SK-N-SH (cell line): ENCODE measurements around the gene ZNF541. TPM values are rescaled to one million over a fixed set of nuclear protein-coding genes. Genes with fewer than 3 reads are reported as not detected.

Source experiments
- CTCF ChIA-PET: fragments of 300-600, 350-600 bp; formaldehyde crosslinking; extraction: SDS; loops from one replicate; lab custom pipeline; 2021; lab: Yijun Ruan, JAX
- POLR2A ChIA-PET: fragments of 350-600 bp; sonication (Branson Sonifier 250); formaldehyde crosslinking; extraction: SDS; loops from one replicate; lab custom pipeline; 2020; ENCODE audit warnings: antibody characterized with exemption, inconsistent platforms; lab: Yijun Ruan, JAX
- DNase-seq: peaks from one replicate; pipeline ENCODE4 v3.0.0; 2012
- H2AFZ ChIP-seq: fragments of 200-600 bp; sonication (generic); 2 replicates; pipeline ENCODE4 v1.8.1; 2016; ENCODE audit warnings: antibody characterized with exemption, mild to moderate bottlenecking, low read depth
- H3F3A ChIP-seq: fragments of 200-600 bp; sonication (generic); replicated peaks from 2 replicates; pipeline ENCODE3; 2016; ENCODE audit warnings: antibody characterized with exemption, mild to moderate bottlenecking; ENCODE audit not compliant: insufficient read depth
- H3K27ac ChIP-seq, 2 experiments: fragments of 200-500 bp in 1 of 2; fragments of 200-600 bp in 1 of 2; sonication (Bioruptor generic) in 1 of 2; sonication (generic), shearing (Covaris generic) in 1 of 2; 2 replicates each; pipeline versions ENCODE4 v1.5.1 to v1.6.1; 2014 to 2016; ENCODE audit warnings: low read depth in 2 of 2, inconsistent platforms in 1 of 2, low read length in 1 of 2, mild to moderate bottlenecking in 1 of 2, mixed read lengths in 1 of 2
- H3K27me3 ChIP-seq: fragments of 200-600 bp; sonication (generic), shearing (Covaris generic); 2 replicates; pipeline ENCODE4 v1.6.1; 2016; ENCODE audit warnings: mixed run types; ENCODE audit not compliant: insufficient read depth
- H3K36me3 ChIP-seq, 2 experiments: fragments of 200-500 bp in 1 of 2; fragments of 200-600 bp in 1 of 2; sonication (Bioruptor generic) in 1 of 2; sonication (generic) in 1 of 2; replicated peaks in 1 of 2; 2 replicates each; pipeline versions ENCODE3 to v1.5.1; 2014 to 2016; ENCODE audit warnings: low read length in 1 of 2, mild to moderate bottlenecking in 1 of 2; ENCODE audit not compliant: insufficient read depth in 2 of 2, control insufficient read depth in 1 of 2
- H3K4me1 ChIP-seq, 2 experiments: fragments of 200-500 bp in 1 of 2; fragments of 200-600 bp in 1 of 2; sonication (Bioruptor generic) in 1 of 2; sonication (generic), shearing (Covaris generic) in 1 of 2; 2 replicates each; pipeline versions ENCODE4 v1.5.1 to v1.6.1; 2014 to 2016; ENCODE audit warnings: low read depth in 1 of 2, low read length in 1 of 2, mixed run types in 1 of 2; ENCODE audit not compliant: insufficient read depth in 2 of 2, control insufficient read depth in 1 of 2
- H3K4me2 ChIP-seq: fragments of 200-600 bp; sonication (generic), shearing (Covaris generic); 2 replicates; pipeline ENCODE4 v1.6.1; 2017; ENCODE audit warnings: mixed run types
- H3K4me3 ChIP-seq, 2 experiments: fragments of 200-500 bp in 1 of 2; fragments of 200-600 bp in 1 of 2; sonication (Bioruptor generic) in 1 of 2; sonication (generic), shearing (Covaris generic) in 1 of 2; 2 replicates each; pipeline versions ENCODE4 v1.5.1 to v1.8.1; 2014 to 2016; ENCODE audit warnings: low read depth in 2 of 2, inconsistent platforms in 1 of 2, low read length in 1 of 2, mild to moderate bottlenecking in 1 of 2, mixed read lengths in 1 of 2, moderate library complexity in 1 of 2
- H3K79me2 ChIP-seq: fragments of 200-600 bp; sonication (generic); 2 replicates; pipeline ENCODE4 v1.8.1; 2017; ENCODE audit warnings: mild to moderate bottlenecking; ENCODE audit not compliant: insufficient read depth
- H3K9ac ChIP-seq: fragments of 200-600 bp; sonication (generic); 2 replicates; pipeline ENCODE4 v1.6.1; 2017; ENCODE audit warnings: mixed run types
- H3K9me2 ChIP-seq: fragments of 200-600 bp; sonication (generic); 2 replicates; pipeline ENCODE4 v1.6.1; 2017; ENCODE audit warnings: mixed run types
- H3K9me3 ChIP-seq: fragments of 200-600 bp; sonication (generic); 2 replicates; pipeline ENCODE4 v1.6.1; 2017; ENCODE audit warnings: mixed run types, mild to moderate bottlenecking, moderate library complexity
- H4K20me1 ChIP-seq: fragments of 200-600 bp; sonication (generic); 2 replicates; pipeline ENCODE4 v1.6.1; 2017; ENCODE audit warnings: mild to moderate bottlenecking, mixed run types; ENCODE audit not compliant: insufficient read depth
- CTCF ChIP-seq: fragments of 200-600 bp; sonication (generic); IDR thresholded peaks from 2 replicates; pipeline ENCODE4 v1.6.1; 2017; ENCODE audit warnings: antibody characterized with exemption, mild to moderate bottlenecking, moderate library complexity
- EP300 ChIP-seq, 2 experiments: IDR thresholded peaks; 2 replicates each; pipeline versions ENCODE4 v1.4.0 to v1.6.1; 2012; ENCODE audit warnings: borderline replicate concordance in 1 of 2, low read depth in 1 of 2, low read length in 1 of 2
- IRF3 ChIP-seq: fragments of 150-350 bp; IDR thresholded peaks from 2 replicates; pipeline ENCODE4 v1.6.1; 2016; ENCODE audit warnings: mild to moderate bottlenecking, low read depth, low read length
- JUND ChIP-seq: IDR thresholded peaks from 2 replicates; pipeline ENCODE4 v1.4.0; 2012
- MXI1 ChIP-seq: IDR thresholded peaks from 2 replicates; pipeline ENCODE4 v1.6.1; 2012; ENCODE audit warnings: mild to moderate bottlenecking, low read depth, low read length, improper control_type of control experiment
- NRF1 ChIP-seq: IDR thresholded peaks from 2 replicates; pipeline ENCODE4 v1.6.1; 2012; ENCODE audit warnings: low read depth, mild to moderate bottlenecking, low read length
- POLR2AphosphoS5 ChIP-seq: IDR thresholded peaks from 2 replicates; pipeline ENCODE4 v1.6.1; 2012; ENCODE audit warnings: low read depth, low read length
- RAD21 ChIP-seq: IDR thresholded peaks from 2 replicates; pipeline ENCODE4 v1.6.1; 2012; ENCODE audit warnings: mild to moderate bottlenecking, low read length
- RCOR1 ChIP-seq: fragments of 150-350 bp; IDR thresholded peaks from 2 replicates; pipeline ENCODE4 v1.6.1; 2017; ENCODE audit warnings: antibody characterized with exemption, low read length
- RFX5 ChIP-seq: IDR thresholded peaks from 2 replicates; pipeline ENCODE4 v1.6.1; 2012; ENCODE audit warnings: mild to moderate bottlenecking, improper control_type of control experiment, low read length
- SIN3A ChIP-seq: IDR thresholded peaks from 2 replicates; pipeline ENCODE4 v1.6.1; 2012; ENCODE audit warnings: low read depth, mild to moderate bottlenecking, low read length, moderate library complexity, borderline replicate concordance
- SMC3 ChIP-seq: IDR thresholded peaks from 2 replicates; pipeline ENCODE4 v1.6.1; 2012; ENCODE audit warnings: low read depth, low read length, improper control_type of control experiment
- TCF12 ChIP-seq: IDR thresholded peaks from 2 replicates; pipeline ENCODE4 v1.4.0; 2012
- WGBS: methylation state at CpG from one replicate; pipeline ENCODE4 v1.1.6; 2017; ENCODE audit warnings: low lambda C conversion rate; 5-methylcytosine and 5-hydroxymethylcytosine counted together
- polyA plus RNA-seq, 3 experiments: library from polyadenylated mRNA; depleted of rRNA; stranded (reverse); fragments of >200 nt; gene quantifications; 2 replicates each; pipeline ENCODE4 v1.2.3, GENCODE V29; 2012
- TF ChIP-seq, protein P1 (sequence below): fragments of 150-350 bp; IDR thresholded peaks from 2 replicates; pipeline ENCODE4 v1.6.1; 2017; ENCODE audit warnings: antibody characterized with exemption, low read length, low read depth, borderline replicate concordance
- TF ChIP-seq, protein P2 (sequence below): IDR thresholded peaks from 2 replicates; pipeline ENCODE4 v1.4.0; 2012; ENCODE audit warnings: low read depth, borderline replicate concordance
- TF ChIP-seq, protein P3 (sequence below): IDR thresholded peaks from 2 replicates; pipeline ENCODE4 v1.6.1; 2012; ENCODE audit warnings: mild to moderate bottlenecking, low read depth, low read length, moderate library complexity

ZNF541 gene
- polyA plus RNA-seq, 1 of the 3 experiments (the other 2 are of a cell fraction), result 0.08 TPM

- no peak overlapping the region for H2AFZ ChIP-seq
- no peaks in the 10 kb centered on the region for H3K36me3 ChIP-seq
- H3K79me2 ChIP-seq, result peaks cover 20% of the 10 kb centered on the region
- no peak overlapping the region for H3K9ac ChIP-seq
- ChIA-PET POLR2A (no interaction called here), CTCF (no interaction called here)
- DNase-seq, result no peak
- peaks cover 25% of the 10 kb centered on the region for H3F3A ChIP-seq
- TF ChIP-seq RAD21 (no peak), RCOR1 (no peak), SMC3 (no peak), POLR2AphosphoS5 (no peak), EP300 (IDR thresholded peaks at IDR 0.05; ENCODE audit: borderline replicate concordance in 1 of 2, low read depth in 1 of 2, low read length in 1 of 2) (no peak), CTCF (no peak), SIN3A (no peak), TCF12 (no peak), NRF1 (no peak)
- TF ChIP-seq, protein P1, sequence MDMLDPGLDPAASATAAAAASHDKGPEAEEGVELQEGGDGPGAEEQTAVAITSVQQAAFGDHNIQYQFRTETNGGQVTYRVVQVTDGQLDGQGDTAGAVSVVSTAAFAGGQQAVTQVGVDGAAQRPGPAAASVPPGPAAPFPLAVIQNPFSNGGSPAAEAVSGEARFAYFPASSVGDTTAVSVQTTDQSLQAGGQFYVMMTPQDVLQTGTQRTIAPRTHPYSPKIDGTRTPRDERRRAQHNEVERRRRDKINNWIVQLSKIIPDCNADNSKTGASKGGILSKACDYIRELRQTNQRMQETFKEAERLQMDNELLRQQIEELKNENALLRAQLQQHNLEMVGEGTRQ, result no peak
- H3K9me3 ChIP-seq, result no peaks in the 10 kb centered on the region
- no peaks in the 10 kb centered on the region for H4K20me1 ChIP-seq
- H3K27me3 ChIP-seq, result no peaks in the 10 kb centered on the region
- 33% methylated on average over 10 of the region's 13 CpGs for WGBS
- no peak overlapping the region for H3K4me3 ChIP-seq
- H3K9me2 ChIP-seq, result no peaks in the 10 kb centered on the region
- no peak overlapping the region for H3K4me2 ChIP-seq
- no peak overlapping the region for H3K27ac ChIP-seq
- peaks cover 3 to 9% of the 10 kb centered on the region in 2 experiments; a peak in 3 of 4 replicates for H3K4me1 ChIP-seq
Observed at GRCh38 chr19:47603706-47604565, 31.0 kb upstream of the ZNF541 start.

- H3K27ac ChIP-seq, result peak overlapping the region in 1 of 2 experiments; percentile 62; a peak in 1 of 4 replicates
- no peaks in the 10 kb centered on the region for H3K9me3 ChIP-seq
- H3K79me2 ChIP-seq, result no peaks in the 10 kb centered on the region
- peak overlapping the region; percentile 56 to 57 for H3K4me3 ChIP-seq
- CTCF ChIA-PET, result interaction anchor here (0.7 to 2.0 kb wide), 7 partner anchors 9 to 1090 kb away, joined by 3 to 11 read pairs (median 6); partner anchors contain the start of gene NAPA
- peak overlapping the region; percentile 83 for H3K4me2 ChIP-seq
- DNase-seq, result no peak
- H4K20me1 ChIP-seq, result no peaks in the 10 kb centered on the region
- no peaks in the 10 kb centered on the region for H3K27me3 ChIP-seq
- no peaks in the 10 kb centered on the region for H3K9me2 ChIP-seq
- POLR2A ChIA-PET, result interaction anchor here (1.3 to 1.7 kb wide), 2 partner anchors 7 to 9 kb away, joined by 3 to 8 read pairs; no protein-coding TSS in a partner anchor
- no peaks in the 10 kb centered on the region for H3K36me3 ChIP-seq
- peak overlapping the region; percentile 71 for H3K9ac ChIP-seq
- WGBS, result 81% methylated on average over 15 of the region's 17 CpGs
- H2AFZ ChIP-seq, result peak overlapping the region; percentile 98
- peaks cover 30% of the 10 kb centered on the region for H3F3A ChIP-seq
- peaks cover 0 to 13% of the 10 kb centered on the region in 2 experiments; a peak in 2 of 4 replicates for H3K4me1 ChIP-seq
- TF ChIP-seq, protein P2, sequence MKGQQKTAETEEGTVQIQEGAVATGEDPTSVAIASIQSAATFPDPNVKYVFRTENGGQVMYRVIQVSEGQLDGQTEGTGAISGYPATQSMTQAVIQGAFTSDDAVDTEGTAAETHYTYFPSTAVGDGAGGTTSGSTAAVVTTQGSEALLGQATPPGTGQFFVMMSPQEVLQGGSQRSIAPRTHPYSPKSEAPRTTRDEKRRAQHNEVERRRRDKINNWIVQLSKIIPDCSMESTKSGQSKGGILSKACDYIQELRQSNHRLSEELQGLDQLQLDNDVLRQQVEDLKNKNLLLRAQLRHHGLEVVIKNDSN, result no peak
- TF ChIP-seq JUND (no peak), RFX5 (no peak), MXI1 (no peak), SIN3A (no peak), IRF3 (no peak), POLR2AphosphoS5 (no peak)
- TF ChIP-seq, protein P3, sequence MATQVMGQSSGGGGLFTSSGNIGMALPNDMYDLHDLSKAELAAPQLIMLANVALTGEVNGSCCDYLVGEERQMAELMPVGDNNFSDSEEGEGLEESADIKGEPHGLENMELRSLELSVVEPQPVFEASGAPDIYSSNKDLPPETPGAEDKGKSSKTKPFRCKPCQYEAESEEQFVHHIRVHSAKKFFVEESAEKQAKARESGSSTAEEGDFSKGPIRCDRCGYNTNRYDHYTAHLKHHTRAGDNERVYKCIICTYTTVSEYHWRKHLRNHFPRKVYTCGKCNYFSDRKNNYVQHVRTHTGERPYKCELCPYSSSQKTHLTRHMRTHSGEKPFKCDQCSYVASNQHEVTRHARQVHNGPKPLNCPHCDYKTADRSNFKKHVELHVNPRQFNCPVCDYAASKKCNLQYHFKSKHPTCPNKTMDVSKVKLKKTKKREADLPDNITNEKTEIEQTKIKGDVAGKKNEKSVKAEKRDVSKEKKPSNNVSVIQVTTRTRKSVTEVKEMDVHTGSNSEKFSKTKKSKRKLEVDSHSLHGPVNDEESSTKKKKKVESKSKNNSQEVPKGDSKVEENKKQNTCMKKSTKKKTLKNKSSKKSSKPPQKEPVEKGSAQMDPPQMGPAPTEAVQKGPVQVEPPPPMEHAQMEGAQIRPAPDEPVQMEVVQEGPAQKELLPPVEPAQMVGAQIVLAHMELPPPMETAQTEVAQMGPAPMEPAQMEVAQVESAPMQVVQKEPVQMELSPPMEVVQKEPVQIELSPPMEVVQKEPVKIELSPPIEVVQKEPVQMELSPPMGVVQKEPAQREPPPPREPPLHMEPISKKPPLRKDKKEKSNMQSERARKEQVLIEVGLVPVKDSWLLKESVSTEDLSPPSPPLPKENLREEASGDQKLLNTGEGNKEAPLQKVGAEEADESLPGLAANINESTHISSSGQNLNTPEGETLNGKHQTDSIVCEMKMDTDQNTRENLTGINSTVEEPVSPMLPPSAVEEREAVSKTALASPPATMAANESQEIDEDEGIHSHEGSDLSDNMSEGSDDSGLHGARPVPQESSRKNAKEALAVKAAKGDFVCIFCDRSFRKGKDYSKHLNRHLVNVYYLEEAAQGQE, result no peak
Observed at GRCh38 chr19:47601180-47601904, 28.4 kb upstream of the ZNF541 start.
